GM21381 (cell line): Measurements from ENCODE around the gene SAMD9.
A peak's percentile ranks its signal among the peaks of the same experiment; 100 is the strongest.
"Not testable (repeated sequence)": the region's sequence is repeated elsewhere in the genome, so short reads cannot be mapped to it uniquely, and the experiment has no call there.

ENCODE experiments used
- ATAC-seq: cut with Tn5 transposase; IDR thresholded peaks from one replicate; pipeline ENCODE4 v1.9.1; 2021; ENCODE audit warnings: mild to moderate bottlenecking, moderate library complexity; ENCODE audit not compliant: unreplicated experiment

Gene SAMD9

GRCh38 chr7:93117852-93118530, at the start of gene SAMD9:
SAMD9 (minus strand) TSS chr7:93117979; CDS start chr7:93106097, 11,882 bp downstream.
- ATAC-seq, result peak; percentile 99

GRCh38 chr7:93165447-93165846, 47.7 kb upstream of the SAMD9 start:
- peak; percentile 97 for ATAC-seq

- ATAC-seq, result no peak
Observed at GRCh38 chr7:93164766-93165165, 47.0 kb upstream of the SAMD9 start.

GRCh38 chr7:93161181-93161762, 43.5 kb upstream of the SAMD9 start:
- no peak for ATAC-seq

- ATAC-seq, result no peak
Observed at GRCh38 chr7:93160410-93160809, 42.6 kb upstream of the SAMD9 start.

GRCh38 chr7:93159490-93159889, 41.7 kb upstream of the SAMD9 start:
- ATAC-seq, result no peak

GRCh38 chr7:93156884-93157283, 39.1 kb upstream of the SAMD9 start:
- no peak for ATAC-seq

- ATAC-seq, result no peak
Observed at GRCh38 chr7:93150200-93150835, 32.5 kb upstream of the SAMD9 start.

- ATAC-seq, result no peak
Observed at GRCh38 chr7:93148727-93149126, 30.9 kb upstream of the SAMD9 start.

GRCh38 chr7:93148144-93148543, 30.4 kb upstream of the SAMD9 start, which contains the start of gene SAMD9L:
SAMD9L (minus strand) TSS chr7:93148385; CDS start chr7:93135971, 12,414 bp downstream.
- peak; percentile 55 for ATAC-seq

GRCh38 chr7:93147363-93147762, 29.6 kb upstream of the SAMD9 start:
- ATAC-seq, result peak; percentile 86

GRCh38 chr7:93146472-93147141, 28.8 kb upstream of the SAMD9 start:
- ATAC-seq, result peak; percentile 19

GRCh38 chr7:93146036-93146435, 28.3 kb upstream of the SAMD9 start:
- ATAC-seq, result no peak

GRCh38 chr7:93145354-93145753, 27.6 kb upstream of the SAMD9 start:
- no peak for ATAC-seq

- no peak for ATAC-seq
Observed at GRCh38 chr7:93142127-93142526, 24.3 kb upstream of the SAMD9 start.

GRCh38 chr7:93140582-93141191, 22.9 kb upstream of the SAMD9 start:
- ATAC-seq, result no peak

- no peak for ATAC-seq
Observed at GRCh38 chr7:93138576-93138975, 20.8 kb upstream of the SAMD9 start.

- ATAC-seq, result no peak
Observed at GRCh38 chr7:93133005-93133404, 15.2 kb upstream of the SAMD9 start.

- no peak for ATAC-seq
Observed at GRCh38 chr7:93132216-93132615, 14.4 kb upstream of the SAMD9 start.

GRCh38 chr7:93126954-93127353, 9.2 kb upstream of the SAMD9 start:
- not testable (repeated sequence) for ATAC-seq

GRCh38 chr7:93123532-93123931, 5.8 kb upstream of the SAMD9 start:
- ATAC-seq, result not testable (repeated sequence)
